ENCODE measurements around the gene USP6NL. TPM values are rescaled to one million over a fixed set of nuclear protein-coding genes. Genes with fewer than 3 reads are reported as not detected.

Gene USP6NL
- total RNA-seq, 1 donor from 2014 or later = 20.0 TPM

DNA sequence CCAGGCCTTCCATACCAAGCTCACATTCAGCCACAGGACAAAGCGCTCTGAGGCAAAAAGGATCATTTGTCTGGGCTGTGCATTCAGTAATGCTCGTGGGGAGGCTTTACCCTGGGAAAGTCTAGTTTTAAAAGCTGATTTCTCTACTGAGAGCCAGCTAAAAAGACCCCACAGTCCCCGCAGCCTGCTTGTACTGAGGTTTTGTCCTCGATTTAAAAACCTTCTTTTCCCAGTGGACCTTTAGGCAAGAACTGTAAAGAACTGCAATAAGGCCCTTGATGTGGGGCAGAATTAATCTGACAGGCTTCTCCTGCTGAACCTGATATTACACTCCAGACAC, 180.3 kb downstream of the USP6NL start:
- H3K27me3 ChIP-seq (ENCODE audit: low read depth) = no peaks in the 10 kb centered on the region
- no peaks in the 10 kb centered on the region for H3K9me3 ChIP-seq

GRCh38 chr10:11430421-11431215, 180.8 kb downstream of the USP6NL start:
- no peak overlapping the region for H3K4me3 ChIP-seq
- no peaks in the 10 kb centered on the region for H3K36me3 ChIP-seq
- no peaks in the 10 kb centered on the region for H3K27me3 ChIP-seq (ENCODE audit: low read depth)
- ATAC-seq = no peak
- TF ChIP-seq, protein P1, sequence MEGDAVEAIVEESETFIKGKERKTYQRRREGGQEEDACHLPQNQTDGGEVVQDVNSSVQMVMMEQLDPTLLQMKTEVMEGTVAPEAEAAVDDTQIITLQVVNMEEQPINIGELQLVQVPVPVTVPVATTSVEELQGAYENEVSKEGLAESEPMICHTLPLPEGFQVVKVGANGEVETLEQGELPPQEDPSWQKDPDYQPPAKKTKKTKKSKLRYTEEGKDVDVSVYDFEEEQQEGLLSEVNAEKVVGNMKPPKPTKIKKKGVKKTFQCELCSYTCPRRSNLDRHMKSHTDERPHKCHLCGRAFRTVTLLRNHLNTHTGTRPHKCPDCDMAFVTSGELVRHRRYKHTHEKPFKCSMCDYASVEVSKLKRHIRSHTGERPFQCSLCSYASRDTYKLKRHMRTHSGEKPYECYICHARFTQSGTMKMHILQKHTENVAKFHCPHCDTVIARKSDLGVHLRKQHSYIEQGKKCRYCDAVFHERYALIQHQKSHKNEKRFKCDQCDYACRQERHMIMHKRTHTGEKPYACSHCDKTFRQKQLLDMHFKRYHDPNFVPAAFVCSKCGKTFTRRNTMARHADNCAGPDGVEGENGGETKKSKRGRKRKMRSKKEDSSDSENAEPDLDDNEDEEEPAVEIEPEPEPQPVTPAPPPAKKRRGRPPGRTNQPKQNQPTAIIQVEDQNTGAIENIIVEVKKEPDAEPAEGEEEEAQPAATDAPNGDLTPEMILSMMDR (IDR thresholded peaks at IDR 0.05) = no peak
- no peaks in the 10 kb centered on the region for H3K9me3 ChIP-seq
- no peaks in the 10 kb centered on the region for H3K4me1 ChIP-seq
- intact Hi-C loops (cut with DNase I) = no loop called here
- DNase-seq = no peak
- no peak overlapping the region for H3K27ac ChIP-seq

More for the DNA sequence above, 180.3 kb downstream of the USP6NL start:
- H3K4me1 ChIP-seq = no peaks in the 10 kb centered on the region
- TF ChIP-seq, protein P1 (IDR thresholded peaks at IDR 0.05) = no peak
- no peaks in the 10 kb centered on the region for H3K36me3 ChIP-seq
- no peak for ATAC-seq
- no peak overlapping the region for H3K27ac ChIP-seq
- no peak overlapping the region for H3K4me3 ChIP-seq
- no peak for DNase-seq
- intact Hi-C loops (cut with DNase I) = no loop called here

- ATAC-seq (no peak), DNase-seq (no peak)
- no peak overlapping the region for H3K4me3 ChIP-seq
- TF ChIP-seq, protein P1 (IDR thresholded peaks at IDR 0.05) = no peak
- intact Hi-C loops (cut with DNase I) = no loop called here
- H3K27ac ChIP-seq = no peak overlapping the region
- H3K9me3 ChIP-seq = no peaks in the 10 kb centered on the region
- no peaks in the 10 kb centered on the region for H3K4me1 ChIP-seq
- no peaks in the 10 kb centered on the region for H3K27me3 ChIP-seq (ENCODE audit: low read depth)
- no peaks in the 10 kb centered on the region for H3K36me3 ChIP-seq
These were observed 181.9 kb downstream of the USP6NL start for GRCh38 chr10:11429439-11430052.

- ATAC-seq (no peak), DNase-seq (no peak)
- H3K4me1 ChIP-seq = no peaks in the 10 kb centered on the region
- peaks cover 5% of the 10 kb centered on the region for H3K9me3 ChIP-seq
- no peaks in the 10 kb centered on the region for H3K36me3 ChIP-seq
- TF ChIP-seq, protein P1 (IDR thresholded peaks at IDR 0.05) = no peak
- no peak overlapping the region for H3K27ac ChIP-seq
- H3K4me3 ChIP-seq = no peak overlapping the region
- intact Hi-C loops (cut with DNase I) = no loop called here
- H3K27me3 ChIP-seq (ENCODE audit: low read depth) = no peaks in the 10 kb centered on the region
These were observed 185.8 kb downstream of the USP6NL start for GRCh38 chr10:11425676-11426075.

- Histone ChIP-seq H3K4me3 (no peak overlapping the region), H3K27ac (no peak overlapping the region), H3K27me3 (ENCODE audit: low read depth) (no peaks in the 10 kb centered on the region), H3K9me3 (peaks cover 7% of the 10 kb centered on the region), H3K4me1 (no peaks in the 10 kb centered on the region), H3K36me3 (no peaks in the 10 kb centered on the region)
- TF ChIP-seq, protein P1 (IDR thresholded peaks at IDR 0.05) = no peak
- ATAC-seq = no peak
- intact Hi-C loops (cut with DNase I) = no loop called here
- DNase-seq = no peak
These were observed 186.2 kb downstream of the USP6NL start for GRCh38 chr10:11425296-11425610.
